Endometrium (tissue), 2 donors: ENCODE measurements around the gene ROBO2.

Source experiments
- FAIRE-seq: peaks from 2 replicates; lab custom pipeline; 2012; peaks lifted over from hg19 to GRCh38; lab: Jason Lieb, UNC
- donor health status: control.
- donor health status: control.

ROBO2 gene

DNA sequence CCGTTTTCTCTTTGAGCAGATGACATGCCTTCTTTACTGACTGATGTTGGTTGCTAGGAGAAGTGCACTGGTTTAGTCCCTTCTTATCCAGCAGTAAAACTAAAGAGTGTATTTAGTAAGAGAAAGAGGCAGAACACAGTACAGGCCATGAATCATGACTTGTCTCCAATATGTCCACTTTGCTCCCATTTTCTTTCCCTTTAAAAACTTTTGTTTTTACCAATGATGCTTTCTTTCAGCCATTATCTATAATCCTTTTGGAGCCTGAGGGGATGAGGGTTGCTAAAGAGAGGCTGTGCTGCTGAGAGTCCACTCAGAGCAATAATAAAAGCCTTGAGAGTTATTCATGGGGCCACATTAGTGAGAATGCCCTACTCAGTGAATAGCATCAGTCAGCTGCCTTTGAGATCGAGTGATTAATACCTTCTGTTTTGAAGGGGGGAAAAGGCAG is 12.2 kb downstream of the ROBO2 start:
- no peak for FAIRE-seq

DNA sequence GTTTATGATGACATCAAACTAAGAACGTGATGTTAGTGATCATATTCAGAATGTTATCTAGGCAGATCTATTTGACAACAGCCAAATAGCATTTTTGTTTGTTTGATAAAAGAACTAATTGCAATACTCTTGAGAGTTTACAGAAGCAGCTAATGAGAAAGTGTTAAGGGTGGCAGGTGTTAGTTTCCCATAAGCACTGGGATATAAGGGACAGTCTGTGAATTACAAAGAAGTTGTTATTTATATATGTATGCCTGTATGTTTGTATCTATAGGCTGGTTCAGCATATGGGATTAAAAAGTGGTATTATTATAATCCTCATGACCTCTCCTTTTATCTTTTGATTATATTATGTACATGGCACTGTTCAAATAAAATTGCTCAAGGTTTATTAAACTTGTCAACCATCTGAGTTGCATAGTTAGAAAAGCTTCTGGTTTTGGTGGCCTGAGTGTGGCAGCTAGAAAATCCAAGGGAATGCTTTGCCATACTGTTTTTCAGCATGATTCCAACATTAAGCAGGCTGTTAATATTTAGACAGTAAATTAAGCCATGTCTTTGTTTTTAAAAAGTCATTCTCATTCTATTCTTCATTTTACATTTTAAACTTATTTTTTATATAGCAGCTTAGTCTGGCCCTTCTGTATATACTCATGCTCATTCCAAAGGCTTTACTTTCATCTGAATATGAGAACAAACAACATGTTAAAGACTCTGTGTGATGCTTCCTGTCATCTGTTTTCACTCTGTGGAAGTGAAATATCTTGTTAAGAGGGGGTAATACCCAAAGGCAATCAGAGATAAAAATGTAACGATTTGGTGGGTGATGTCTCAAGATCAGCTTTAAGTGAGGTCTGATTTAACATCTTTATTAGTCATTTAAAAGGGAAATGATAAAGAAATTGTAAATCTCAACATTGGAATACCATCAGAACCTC is 13.1 kb downstream of the ROBO2 start:
- no peak for FAIRE-seq

DNA sequence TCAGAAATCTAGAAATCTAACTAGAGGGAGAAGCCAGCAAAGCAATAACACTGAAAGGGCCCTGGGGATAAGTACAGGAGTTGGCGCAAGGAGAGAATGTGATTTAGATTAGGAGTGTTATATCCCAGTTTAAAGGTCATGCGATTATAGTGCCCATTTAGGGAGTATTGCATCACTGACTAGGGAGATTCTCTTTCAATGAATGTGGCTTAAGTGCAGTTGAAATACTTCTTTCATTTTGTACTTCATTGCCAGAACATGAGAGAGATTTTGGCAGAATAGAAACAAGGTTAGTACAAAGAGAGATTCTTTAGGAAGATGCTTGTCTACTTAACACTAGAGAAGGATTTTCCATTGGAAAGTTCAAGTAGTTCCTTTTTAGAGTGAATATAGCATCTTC is 13.9 kb downstream of the ROBO2 start:
- no peak for FAIRE-seq

DNA sequence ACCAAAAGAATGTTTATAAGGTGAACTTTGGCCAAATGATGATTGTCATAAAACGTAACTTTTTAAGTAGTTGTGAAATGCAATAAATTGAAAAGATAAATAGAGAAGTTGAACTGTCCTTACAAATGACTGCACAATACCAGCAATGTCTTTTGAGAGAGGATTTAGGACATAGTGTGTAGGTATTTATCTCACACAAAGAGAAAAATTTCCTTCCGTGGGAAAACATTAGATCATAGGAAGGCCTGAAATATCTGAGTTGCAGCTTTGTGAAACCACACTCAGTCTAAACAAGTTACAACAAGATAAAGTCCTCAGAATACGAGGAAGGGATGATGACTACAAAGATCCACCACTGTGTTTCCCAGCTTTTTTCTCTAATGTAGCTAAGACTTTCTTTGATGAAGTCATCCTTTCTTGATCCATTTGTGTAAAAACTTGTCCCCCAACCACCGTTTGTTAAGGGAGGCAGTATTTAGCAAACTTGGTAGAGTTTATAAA is 16.0 kb downstream of the ROBO2 start:
- no peak for FAIRE-seq

DNA sequence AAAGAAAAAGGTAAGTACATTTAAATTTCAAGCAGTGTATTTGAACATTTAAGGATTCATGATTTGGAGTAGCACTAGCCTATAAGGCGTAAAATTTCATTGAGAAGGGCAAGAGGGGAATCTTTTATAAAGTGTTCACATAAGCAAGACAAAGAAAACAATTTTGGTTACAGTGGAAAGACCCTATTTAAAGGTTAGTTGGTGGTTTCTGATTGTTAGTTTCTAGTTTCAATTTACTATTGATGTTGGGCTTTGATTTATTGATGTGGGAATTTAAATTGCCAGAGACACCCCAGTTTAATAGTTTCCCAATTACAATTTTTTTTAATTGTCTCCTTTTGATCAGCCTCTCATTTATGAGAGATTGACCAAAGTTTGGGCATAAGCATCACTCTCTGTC is 19.5 kb downstream of the ROBO2 start:
- no peak for FAIRE-seq

DNA sequence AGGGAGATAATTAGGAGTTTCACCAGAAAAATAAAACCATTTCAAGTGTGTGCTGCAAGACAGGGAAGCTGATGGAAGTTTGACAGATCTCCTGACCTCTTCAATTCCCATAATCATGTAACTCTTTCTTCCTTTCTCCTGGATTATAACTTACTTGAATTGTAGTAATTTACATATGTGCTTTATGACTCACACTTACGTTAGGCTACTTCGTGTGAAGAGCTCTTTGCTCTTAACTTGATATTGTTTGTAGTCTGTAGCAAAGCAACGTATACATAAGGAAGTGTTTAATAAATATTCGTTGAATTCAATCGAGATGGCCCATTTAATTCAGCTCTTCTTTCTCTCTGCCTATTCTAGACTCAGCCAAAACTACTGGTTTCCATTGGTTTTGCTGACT is 23.5 kb downstream of the ROBO2 start:
- FAIRE-seq = no peak

DNA sequence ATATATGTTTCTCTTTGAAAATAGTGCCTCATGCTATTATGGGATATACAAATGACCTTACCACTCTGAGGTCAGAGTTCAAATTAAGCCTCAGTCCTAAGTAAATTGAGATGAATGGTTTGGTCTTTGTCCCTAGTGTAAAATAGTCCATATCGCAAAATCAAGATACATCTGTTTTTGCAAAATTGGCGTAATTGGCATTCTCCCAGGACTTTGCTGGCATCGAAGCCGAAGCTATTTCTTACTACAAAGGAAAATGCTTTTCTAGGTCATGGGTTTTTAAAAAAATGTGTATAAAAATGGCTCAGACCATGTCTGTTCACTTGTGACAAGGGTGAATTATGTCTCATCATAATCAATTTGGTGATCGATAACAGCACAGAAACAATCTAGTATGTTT is 25.9 kb downstream of the ROBO2 start:
- FAIRE-seq = no peak

DNA sequence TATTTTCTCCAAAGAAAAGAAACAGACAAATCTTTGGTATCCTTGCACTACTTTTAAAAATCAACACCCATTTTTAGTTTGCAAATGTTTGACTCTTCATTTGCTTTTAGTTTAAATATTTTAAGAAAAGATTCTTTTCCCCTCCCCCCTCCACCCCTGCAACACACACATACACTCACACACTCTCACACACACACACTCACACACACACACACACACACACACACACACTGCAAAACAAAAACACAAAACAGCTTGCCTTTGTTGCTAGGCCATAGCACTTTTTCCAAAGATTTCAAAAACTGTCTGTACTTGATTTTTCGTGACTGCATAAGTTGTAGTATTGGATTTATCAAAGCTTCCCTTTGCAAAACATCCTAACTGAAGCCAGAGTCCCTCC is 26.9 kb downstream of the ROBO2 start:
- FAIRE-seq = no peak

DNA sequence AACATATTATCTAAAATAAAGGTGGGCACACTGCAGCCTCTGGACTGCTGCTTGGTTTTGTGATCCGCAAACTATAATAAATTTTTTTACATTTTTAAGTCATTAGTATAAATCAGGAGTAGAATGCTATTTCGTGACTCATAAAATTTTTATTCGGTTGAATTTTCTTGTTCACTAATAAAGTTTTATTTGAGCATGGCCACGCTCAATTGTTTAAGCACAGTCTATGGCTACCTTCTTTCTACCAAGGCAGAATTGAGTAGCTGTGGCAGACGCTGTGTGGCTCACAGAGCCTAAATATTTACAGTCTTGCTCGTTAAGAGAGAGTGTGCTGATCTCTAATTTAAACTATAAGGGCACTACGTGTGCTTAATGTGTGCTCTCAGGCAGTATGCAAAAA is 28.9 kb downstream of the ROBO2 start:
- FAIRE-seq = no peak

DNA sequence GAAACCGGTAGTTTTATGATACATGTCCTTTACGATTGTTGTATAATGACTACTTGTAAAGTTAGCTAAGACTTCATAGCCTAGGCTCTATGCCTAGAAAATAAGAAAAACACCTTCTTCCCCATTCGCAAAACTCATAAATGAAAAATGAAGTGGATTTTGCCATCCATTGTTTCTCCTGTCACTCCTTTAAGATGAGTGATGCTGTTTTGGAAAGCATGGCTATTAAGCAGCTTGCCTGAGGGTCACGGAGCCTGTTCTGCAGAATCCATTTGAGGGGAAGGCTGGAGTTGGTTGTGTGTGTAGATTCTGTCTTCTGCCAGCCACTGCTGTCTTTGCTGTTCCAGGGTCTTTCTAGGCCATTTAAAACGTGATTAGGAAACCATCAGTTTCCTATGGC is 31.5 kb downstream of the ROBO2 start:
- FAIRE-seq = no peak

DNA sequence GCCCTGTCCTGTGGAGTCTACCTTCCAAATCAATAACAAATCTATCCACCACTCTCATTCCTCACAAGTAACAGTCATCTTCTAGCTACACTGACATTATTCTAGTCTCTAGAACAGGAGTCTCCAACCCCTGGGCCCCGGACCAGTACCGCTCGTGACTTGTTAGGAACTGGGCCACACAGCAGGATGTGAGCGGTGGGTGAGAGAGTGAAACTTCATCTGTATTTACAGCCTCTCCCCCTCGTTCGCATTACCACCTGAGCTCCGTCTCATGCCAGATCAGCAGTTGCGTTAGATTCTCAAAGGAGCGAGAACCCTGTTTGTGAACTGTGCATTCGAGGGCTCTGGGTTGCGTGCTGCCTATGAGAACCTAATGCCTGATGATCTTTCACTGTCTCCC is 31.9 kb downstream of the ROBO2 start:
- FAIRE-seq = no peak

DNA sequence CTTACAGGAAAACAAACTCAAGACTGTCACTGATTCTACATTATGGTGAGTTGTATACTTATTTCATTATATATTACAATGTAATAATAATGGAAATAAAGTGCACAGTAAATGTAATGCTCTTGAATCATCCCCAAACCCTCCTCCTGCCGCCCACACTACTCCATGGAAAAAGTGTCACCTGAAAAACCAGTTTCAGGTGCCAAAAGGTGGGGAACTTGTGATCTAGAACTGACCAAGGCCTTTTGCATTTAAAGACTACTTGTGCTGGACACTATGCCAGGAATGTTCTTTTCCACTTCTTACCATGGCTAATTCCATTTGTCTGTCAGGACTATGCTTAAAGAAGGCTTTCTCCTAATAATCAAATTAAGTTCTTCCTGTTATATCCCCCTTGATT is 32.3 kb downstream of the ROBO2 start:
- FAIRE-seq = no peak

DNA sequence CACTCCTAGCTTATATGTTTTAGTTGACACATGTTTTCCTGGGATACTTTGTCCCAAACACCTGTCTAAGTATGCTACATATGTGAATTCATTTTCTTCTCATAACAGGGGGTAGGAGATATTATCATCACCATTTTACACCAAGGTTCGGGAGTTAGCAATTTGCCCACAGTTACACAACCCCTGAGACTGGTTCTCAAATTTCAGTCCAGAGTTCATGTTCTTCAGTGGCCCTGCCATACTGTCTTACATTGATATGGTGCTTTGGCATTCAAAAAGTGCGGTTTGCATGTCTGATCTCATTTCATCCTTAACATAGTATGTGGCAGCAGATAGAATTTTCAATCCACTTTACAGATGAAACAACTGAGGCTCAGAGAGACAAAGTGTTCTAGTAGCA is 38.4 kb downstream of the ROBO2 start:
- no peak for FAIRE-seq

DNA sequence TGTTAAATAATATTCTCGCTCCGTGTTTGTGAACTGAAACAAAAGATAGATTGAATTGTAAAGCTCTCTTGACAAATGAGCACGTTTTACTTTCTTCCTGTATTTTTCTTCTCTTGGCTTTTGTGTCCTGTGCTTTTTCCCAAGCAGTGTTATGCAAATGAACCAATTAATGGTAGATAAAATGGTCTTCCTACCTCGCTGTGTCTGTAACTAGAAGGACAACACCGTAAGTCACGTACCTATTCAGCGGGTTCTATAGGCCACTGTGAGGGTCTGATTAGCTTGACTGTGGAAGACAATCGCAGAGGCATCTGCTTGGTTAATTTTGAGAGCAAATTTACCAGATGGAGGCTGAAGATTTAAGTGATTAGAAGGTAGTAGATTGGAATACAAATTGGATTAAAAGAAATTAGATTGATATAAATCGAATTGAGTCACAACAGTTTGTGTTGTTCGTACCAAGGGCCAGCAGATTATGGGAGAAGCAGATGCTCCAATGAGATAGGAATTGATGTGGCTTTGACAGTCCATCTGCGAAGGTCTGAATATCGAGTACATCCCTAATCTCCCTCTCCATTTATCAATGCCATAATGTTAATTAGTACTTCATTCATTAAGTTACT is 40.2 kb downstream of the ROBO2 start:
- FAIRE-seq = no peak

DNA sequence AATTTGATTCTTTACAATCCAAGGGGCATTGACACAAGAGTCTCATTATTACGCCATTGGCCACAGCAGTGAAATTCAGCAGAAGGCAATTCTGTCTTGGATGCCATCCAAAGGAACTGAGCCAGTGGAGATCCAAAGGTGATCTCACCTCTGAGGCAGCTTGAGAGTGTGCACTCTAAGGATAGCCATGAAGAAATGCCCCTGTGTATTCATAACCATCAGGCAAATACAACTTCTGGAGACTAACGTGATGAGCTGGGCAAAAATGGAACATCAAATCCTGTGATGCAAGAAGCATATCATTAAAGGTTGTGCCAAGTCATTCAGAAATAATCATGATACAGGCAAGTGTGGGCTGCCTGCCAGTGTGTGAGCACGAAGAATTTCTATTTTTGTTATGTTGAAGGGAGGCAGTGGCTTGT is 41.4 kb downstream of the ROBO2 start:
- FAIRE-seq = no peak

DNA sequence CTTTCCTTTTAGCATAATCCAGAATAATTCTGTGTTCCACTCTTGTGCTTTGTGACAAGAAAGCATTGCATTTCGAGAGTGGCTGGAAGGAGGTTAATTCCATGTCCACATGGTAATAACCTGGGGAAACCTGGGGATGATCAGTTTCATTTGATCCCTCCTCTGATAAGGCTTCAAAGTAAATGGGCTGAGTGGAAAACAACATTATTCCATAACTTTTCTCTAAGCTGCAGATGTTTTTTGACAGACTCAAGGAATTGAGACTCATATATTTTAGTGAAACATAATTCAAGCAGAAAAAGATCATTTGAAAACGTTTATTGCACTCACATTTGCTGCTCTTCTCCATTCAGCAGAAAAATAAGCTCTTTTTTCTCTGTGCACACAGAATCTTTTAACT is 44.6 kb downstream of the ROBO2 start:
- FAIRE-seq = no peak

DNA sequence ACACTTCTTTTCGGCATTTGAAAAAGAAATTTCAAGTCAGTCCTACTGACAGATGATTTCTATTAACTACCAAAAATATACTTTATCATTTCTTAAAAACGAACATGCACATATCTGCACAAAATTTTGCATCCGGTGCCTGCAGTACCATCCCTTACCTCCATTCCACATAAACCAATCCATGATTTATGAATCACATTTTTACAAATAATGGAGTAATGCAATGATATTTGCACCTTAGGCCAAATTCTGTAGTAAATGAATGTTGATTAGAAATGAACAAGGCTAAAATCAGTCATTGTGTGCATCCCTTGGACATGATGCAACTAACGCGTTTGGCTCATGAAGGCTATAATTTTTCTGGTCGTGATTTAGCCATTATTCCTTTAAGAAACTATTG is 46.5 kb downstream of the ROBO2 start:
- FAIRE-seq = no peak

DNA sequence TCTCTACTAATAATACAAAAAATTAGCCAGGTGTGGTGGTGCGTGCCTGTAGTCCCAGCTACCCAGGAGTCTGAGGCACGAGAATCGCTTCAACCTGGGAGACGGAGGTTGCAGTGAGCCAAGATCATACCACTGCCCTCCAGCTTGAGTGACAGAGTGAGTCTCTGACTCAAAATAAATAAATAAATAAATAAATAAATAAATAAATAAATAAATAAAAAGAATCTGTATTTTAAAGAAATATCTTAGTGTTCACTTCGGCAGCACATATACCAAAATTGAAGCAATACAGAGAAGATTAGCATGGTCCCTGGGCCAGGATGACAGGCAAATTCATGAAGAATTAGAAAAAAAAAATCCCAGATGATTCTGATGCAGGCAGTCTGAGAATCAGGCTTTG is 51.9 kb downstream of the ROBO2 start:
- no peak for FAIRE-seq

DNA sequence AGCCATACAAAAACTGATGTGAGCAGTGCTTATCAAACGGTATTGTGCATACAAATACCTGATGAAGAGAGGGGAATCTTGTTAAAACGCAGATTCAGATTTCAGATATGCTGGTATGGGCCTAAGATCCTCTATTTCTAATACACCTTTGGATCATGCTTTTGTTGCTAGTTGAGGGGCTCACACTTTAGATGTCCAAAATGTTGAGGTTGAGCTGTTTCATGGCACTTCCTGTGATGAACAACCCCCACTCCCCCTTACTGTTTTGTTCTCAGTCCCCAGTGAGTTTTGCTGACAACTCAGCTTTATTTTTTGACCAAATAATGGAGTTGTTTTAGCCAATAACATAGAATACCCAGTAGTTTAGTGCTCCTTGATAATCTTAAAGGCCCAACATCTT is 53.2 kb downstream of the ROBO2 start:
- no peak for FAIRE-seq

DNA sequence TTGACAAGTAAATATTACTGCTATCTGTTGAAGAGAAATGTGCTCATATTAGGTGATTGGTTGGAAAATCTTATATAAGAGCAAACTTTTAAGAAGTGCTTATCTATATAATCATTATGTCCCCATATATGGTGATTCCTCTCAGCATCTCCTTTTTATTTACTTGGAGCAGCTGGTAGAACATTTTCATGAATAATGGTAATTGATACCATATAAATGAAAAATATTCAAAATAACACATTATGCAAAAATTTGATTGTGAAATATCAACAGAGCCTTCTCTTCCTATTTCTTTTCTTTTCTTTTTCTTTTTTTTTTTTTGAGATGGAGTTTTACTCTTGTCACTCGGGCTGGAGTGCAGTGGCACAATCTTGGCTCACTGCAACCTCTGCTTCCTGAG is 56.2 kb downstream of the ROBO2 start:
- no peak for FAIRE-seq

DNA sequence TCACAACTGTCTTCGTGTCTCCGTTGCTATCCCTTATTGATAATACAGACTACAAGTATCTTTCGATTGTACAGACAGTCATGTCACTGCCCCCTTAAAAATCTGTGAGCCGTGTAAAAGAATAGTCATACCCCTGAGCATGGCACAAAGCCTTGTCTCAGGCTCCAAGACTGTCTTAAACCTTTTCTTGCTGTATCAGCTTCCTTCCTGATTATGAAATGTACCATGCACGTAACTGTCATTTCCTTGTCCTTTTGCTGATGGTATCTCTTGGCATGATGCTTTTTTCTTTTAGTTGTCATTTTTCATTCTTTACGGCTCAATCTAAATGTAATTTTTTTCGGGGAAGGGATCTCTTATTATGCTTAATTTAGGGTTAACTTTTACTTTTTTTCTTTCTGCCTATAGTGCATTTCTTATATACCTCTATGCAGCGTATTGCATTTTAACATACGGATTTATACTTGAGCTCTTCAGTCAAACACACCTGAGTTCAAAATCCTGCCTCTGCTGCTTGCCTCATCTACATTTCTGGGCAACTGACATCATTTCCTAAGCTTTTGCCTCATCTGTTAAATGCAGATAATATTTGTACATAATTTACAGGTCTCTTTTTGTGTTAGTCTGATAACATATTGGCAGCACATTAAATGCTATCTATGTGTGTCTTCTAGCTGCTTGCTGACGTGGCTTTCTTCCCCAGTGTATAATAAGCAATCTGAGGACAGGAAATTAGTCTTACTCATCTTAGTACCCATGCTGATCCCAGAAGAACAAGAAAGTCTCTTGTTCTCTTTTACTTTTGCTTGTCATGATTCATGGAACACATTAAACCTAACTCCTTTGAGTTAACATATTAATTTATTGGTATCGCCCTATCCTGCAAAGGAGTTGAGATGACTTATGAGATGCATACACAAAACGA is 57.3 kb downstream of the ROBO2 start:
- no peak for FAIRE-seq

DNA sequence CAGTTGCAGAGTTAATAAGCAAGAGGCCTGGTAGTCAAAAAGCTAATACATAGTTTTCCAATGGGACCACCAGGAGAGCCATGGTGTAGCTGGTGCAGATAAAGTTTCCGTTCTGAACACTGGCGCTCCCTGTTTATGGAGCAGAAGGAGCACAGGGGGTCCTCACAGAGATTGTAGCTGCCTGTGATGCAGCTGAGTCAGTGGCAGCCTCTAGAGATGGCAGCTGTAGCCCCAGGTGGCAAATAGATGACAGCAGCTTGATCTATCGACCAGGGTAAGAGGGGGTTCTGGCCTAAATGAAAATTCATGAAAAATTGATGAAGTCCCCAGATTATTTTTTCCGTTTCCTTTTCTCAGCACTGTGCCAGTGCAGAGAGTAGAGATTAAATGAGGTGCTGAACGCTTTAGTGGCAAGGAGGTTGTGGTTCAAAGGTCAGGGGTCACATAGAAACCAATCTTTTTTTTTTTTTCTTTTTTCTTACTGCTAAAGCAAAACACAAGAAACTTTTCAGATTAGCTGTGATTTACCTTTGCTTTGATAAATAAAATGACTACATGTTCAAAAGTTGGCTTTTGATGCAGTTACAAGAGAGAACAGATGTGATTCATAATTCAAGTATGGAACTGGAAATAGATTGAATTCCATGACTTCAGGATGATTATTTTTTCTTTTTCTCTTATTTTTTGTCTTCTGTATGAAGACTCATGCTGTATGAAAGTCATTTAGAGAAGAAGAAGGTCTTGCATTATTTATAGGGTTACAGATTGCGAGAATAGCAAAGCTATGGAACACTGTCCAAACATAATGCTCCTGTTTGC is 63.3 kb downstream of the ROBO2 start:
- no peak for FAIRE-seq
